ENCODE data around the gene SPAG16.

Gene SPAG16

GRCh38 chr2:214201892-214202291 is 917.6 kb downstream of the SPAG16 start:
- no peak for DNase-seq (ENCODE audit: low read depth)
- H3K4me3 ChIP-seq (ENCODE audit: control insufficient read depth, low read depth, low read length): no peak overlapping the region
- TF ChIP-seq, protein P1, sequence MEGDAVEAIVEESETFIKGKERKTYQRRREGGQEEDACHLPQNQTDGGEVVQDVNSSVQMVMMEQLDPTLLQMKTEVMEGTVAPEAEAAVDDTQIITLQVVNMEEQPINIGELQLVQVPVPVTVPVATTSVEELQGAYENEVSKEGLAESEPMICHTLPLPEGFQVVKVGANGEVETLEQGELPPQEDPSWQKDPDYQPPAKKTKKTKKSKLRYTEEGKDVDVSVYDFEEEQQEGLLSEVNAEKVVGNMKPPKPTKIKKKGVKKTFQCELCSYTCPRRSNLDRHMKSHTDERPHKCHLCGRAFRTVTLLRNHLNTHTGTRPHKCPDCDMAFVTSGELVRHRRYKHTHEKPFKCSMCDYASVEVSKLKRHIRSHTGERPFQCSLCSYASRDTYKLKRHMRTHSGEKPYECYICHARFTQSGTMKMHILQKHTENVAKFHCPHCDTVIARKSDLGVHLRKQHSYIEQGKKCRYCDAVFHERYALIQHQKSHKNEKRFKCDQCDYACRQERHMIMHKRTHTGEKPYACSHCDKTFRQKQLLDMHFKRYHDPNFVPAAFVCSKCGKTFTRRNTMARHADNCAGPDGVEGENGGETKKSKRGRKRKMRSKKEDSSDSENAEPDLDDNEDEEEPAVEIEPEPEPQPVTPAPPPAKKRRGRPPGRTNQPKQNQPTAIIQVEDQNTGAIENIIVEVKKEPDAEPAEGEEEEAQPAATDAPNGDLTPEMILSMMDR (conservative IDR thresholded peaks at IDR 0.05; ENCODE audit: control insufficient read depth, insufficient read depth, low read depth, low read length): no peak

DNA sequence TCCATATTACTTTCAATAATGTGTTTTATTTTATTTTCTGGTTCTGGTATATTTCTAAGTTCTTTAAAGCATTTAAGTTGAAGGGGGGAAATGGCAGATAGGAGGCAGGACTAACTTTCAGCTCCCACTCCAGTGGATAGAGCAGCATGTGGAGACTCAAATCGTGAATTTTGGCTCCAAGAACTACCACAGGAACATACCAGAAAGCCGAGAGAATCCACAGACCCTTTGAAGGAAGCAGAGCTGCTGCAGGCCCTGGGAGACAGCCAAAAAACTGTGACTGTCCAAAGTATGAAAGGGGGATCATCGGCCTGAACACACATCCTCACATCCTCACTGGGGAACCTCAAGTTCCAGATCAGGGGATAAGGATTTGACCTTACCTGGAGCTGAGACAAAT is 919.0 kb downstream of the SPAG16 start:
- no peak overlapping the region for H3K4me3 ChIP-seq (ENCODE audit: control insufficient read depth, low read depth, low read length)
- TF ChIP-seq, protein P1 (conservative IDR thresholded peaks at IDR 0.05; ENCODE audit: control insufficient read depth, insufficient read depth, low read depth, low read length): no peak
- DNase-seq (ENCODE audit: low read depth): peak; percentile 6

DNA sequence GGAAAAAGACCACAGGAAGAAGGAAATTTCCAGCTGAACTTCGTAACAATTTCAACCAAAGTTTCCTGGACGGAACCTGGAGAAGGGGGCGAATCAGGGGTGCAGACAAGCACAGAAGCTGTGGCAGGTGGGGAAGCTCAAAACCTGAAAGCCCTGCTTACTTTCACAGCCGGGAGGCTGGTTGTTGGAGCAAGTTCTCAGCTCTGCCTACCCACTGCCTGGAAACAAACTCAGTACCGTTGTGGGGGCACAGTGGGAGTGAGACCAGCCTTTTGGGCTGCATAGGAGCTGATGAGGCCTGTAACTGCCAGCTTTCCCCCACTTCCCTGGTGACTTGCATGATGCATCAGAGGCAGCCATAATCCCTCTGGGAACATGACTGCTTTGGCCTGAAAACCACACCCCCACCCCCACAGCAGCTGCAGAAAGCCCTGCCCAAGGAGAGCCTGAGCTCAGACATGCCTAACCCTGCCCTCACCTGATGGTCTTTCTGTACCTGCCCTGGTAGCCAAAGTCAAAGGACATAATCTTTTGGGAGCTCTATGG is 919.6 kb downstream of the SPAG16 start:
- peak; percentile 70 for DNase-seq (ENCODE audit: low read depth)
- H3K4me3 ChIP-seq (ENCODE audit: control insufficient read depth, low read depth, low read length): no peak overlapping the region
- TF ChIP-seq, protein P1 (conservative IDR thresholded peaks at IDR 0.05; ENCODE audit: control insufficient read depth, insufficient read depth, low read depth, low read length): no peak

DNA sequence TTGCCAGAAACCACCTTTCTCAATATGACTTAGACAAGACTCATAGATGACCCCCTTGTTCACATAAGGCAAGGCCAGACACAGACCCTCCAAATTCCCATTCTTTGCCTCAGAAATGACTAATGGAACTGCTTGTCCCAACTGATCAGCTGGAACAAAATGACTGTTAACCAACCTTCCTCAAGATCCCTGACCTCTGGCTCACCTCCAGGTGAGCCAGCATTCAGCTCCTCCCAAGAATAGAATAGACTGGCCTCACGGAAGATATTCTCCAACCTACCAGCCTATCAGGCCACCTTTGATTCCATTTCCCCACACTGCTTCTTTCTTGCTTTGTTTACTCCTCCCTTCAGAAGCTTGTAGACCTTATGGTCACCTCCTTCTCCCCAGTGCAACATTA is 930.8 kb downstream of the SPAG16 start:
- TF ChIP-seq, protein P1 (conservative IDR thresholded peaks at IDR 0.05; ENCODE audit: control insufficient read depth, insufficient read depth, low read depth, low read length): no peak
- DNase-seq (ENCODE audit: low read depth): peak; percentile 30
- no peak overlapping the region for H3K4me3 ChIP-seq (ENCODE audit: control insufficient read depth, low read depth, low read length)

DNA sequence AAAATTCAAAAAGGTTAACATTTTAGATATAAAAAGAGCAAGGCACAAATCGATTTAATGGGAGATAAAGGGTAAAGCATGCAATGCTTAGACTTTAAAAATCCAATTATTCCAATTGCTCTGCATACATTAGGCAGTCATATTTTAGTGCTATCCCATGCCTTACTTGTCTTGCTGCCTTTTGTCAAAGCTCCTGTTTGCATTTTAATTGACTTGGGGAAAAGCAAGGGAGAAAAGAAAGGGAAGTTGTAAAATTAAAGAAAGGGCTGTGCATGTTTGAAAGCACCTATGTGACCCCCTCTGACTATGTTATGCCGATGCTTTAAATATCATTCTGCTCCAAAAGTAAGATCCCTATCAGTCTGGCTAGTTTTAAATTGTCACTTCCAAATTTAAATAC is 932.9 kb downstream of the SPAG16 start:
- no peak for DNase-seq (ENCODE audit: low read depth)
- TF ChIP-seq, protein P1 (conservative IDR thresholded peaks at IDR 0.05; ENCODE audit: control insufficient read depth, insufficient read depth, low read depth, low read length): no peak
- no peak overlapping the region for H3K4me3 ChIP-seq (ENCODE audit: control insufficient read depth, low read depth, low read length)

GRCh38 chr2:214217599-214217998 is 933.3 kb downstream of the SPAG16 start:
- DNase-seq (ENCODE audit: low read depth): no peak
- no peak overlapping the region for H3K4me3 ChIP-seq (ENCODE audit: control insufficient read depth, low read depth, low read length)

More at GRCh38 chr2:214217599-214217998, 933.3 kb downstream of the SPAG16 start:
- TF ChIP-seq, protein P1 (conservative IDR thresholded peaks at IDR 0.05; ENCODE audit: control insufficient read depth, insufficient read depth, low read depth, low read length): no peak
